ENCODE data around the gene BACE2. TPM values are rescaled to one million over a fixed set of nuclear protein-coding genes. Genes with fewer than 3 reads are reported as not detected.

Gene BACE2
- total and polyA plus RNA-seq, 2 donors (not counting 3 experiments of a cell fraction or from before 2014, with no cell fraction given): 113 to 184 TPM

GRCh38 chr21:41233916-41234315, 66.0 kb downstream of the BACE2 start:
- Histone ChIP-seq H3K27me3 (ENCODE audit: control insufficient read depth in 2 of 2, insufficient read depth in 2 of 2, low read length in 2 of 2) (no peaks in the 10 kb centered on the region), H3K9me3 (replicated peaks; ENCODE audit: control insufficient read depth, insufficient read depth, low read length) (no peaks in the 10 kb centered on the region), H3K79me2 (ENCODE audit: control insufficient read depth, insufficient read depth, low read length) (no peaks in the 10 kb centered on the region), H3K4me1 (ENCODE audit: control insufficient read depth, extremely low read depth, insufficient read depth, low read length) (peaks cover 2% of the 10 kb centered on the region), H3K9me1 (replicated peaks; ENCODE audit: control insufficient read depth, extremely low read depth, insufficient read depth, low read length) (no peaks in the 10 kb centered on the region), H2AFZ (ENCODE audit: low read depth, low read length) (no peak overlapping the region), H3K27ac (ENCODE audit: insufficient read depth, low read depth, low read length) (no peak overlapping the region), H3K36me3 (ENCODE audit: control insufficient read depth in 2 of 2, extremely low read depth in 1 of 2, insufficient read depth in 2 of 2, low read length in 2 of 2) (peaks cover 3 to 6% of the 10 kb centered on the region in 2 experiments), H3K9ac (replicated peaks; ENCODE audit: extremely low read depth, insufficient read depth, low read length) (no peak overlapping the region), H3K4me2 (ENCODE audit: insufficient read depth, low read length) (no peak overlapping the region), H3K4me3 (replicated peaks in 1 of 3; ENCODE audit: insufficient read depth in 1 of 3, low read depth in 1 of 3, low read length in 3 of 3) (no peak overlapping the region), H4K20me1 (replicated peaks; ENCODE audit: control insufficient read depth, extremely low read depth, insufficient read depth, low read length) (no peaks in the 10 kb centered on the region)
- intact Hi-C loops (cut with micrococcal nuclease) (no loop called here), dilution Hi-C loops (cut with MboI; ENCODE audit: extremely low pct_ligation_motif_present, low sequenced_read_pairs) (no loop called here)
- ChIA-PET POLR2A (no interaction called here), CTCF (no interaction called here)
- BruUV-seq (replicated peaks): no TSS peak
- no peak for FAIRE-seq
- TF ChIP-seq POLR2A (IDR thresholded peaks at IDR 0.05; ENCODE audit: low read depth, low read length) (no peak), CTCF (IDR thresholded peaks at IDR 0.05; ENCODE audit: extremely low read depth in 1 of 2, insufficient read depth in 1 of 2, low read depth in 1 of 2, low read length in 2 of 2) (no peak)
- no peak for DNase-seq (ENCODE audit: low read depth, low spot score)

GRCh38 chr21:41234569-41234968, 66.6 kb downstream of the BACE2 start:
- CTCF ChIA-PET: interaction anchor here (0.8 kb wide), 1 partner anchor 63 kb away, joined by 3 read pairs; no protein-coding TSS in a partner anchor

More at GRCh38 chr21:41234569-41234968, 66.6 kb downstream of the BACE2 start:
- H3K79me2 ChIP-seq (ENCODE audit: control insufficient read depth, insufficient read depth, low read length): no peaks in the 10 kb centered on the region
- no peaks in the 10 kb centered on the region for H4K20me1 ChIP-seq (replicated peaks; ENCODE audit: control insufficient read depth, extremely low read depth, insufficient read depth, low read length)
- no peak overlapping the region for H3K9ac ChIP-seq (replicated peaks; ENCODE audit: extremely low read depth, insufficient read depth, low read length)
- H3K27ac ChIP-seq (ENCODE audit: insufficient read depth, low read depth, low read length): no peak overlapping the region
- intact Hi-C loops (cut with micrococcal nuclease): no loop called here
- POLR2A ChIA-PET: interaction anchor here (0.5 kb wide), 1 partner anchor 66 kb away, joined by 4 read pairs; no protein-coding TSS in a partner anchor
- no peaks in the 10 kb centered on the region for H3K9me3 ChIP-seq (replicated peaks; ENCODE audit: control insufficient read depth, insufficient read depth, low read length)
- no peaks in the 10 kb centered on the region for H3K27me3 ChIP-seq (ENCODE audit: control insufficient read depth in 2 of 2, insufficient read depth in 2 of 2, low read length in 2 of 2)
- DNase-seq (ENCODE audit: low read depth, low spot score) (no peak), FAIRE-seq (no peak)
- no TSS peak for BruUV-seq (replicated peaks)
- peaks cover 2% of the 10 kb centered on the region for H3K4me1 ChIP-seq (ENCODE audit: control insufficient read depth, extremely low read depth, insufficient read depth, low read length)
- no peak overlapping the region for H3K4me2 ChIP-seq (ENCODE audit: insufficient read depth, low read length)
- H3K36me3 ChIP-seq (ENCODE audit: control insufficient read depth in 2 of 2, extremely low read depth in 1 of 2, insufficient read depth in 2 of 2, low read length in 2 of 2): peaks cover 3 to 5% of the 10 kb centered on the region in 2 experiments
- no peak overlapping the region for H2AFZ ChIP-seq (ENCODE audit: low read depth, low read length)
- no peak overlapping the region for H3K4me3 ChIP-seq (replicated peaks in 1 of 3; ENCODE audit: insufficient read depth in 1 of 3, low read depth in 1 of 3, low read length in 3 of 3)
- no peaks in the 10 kb centered on the region for H3K9me1 ChIP-seq (replicated peaks; ENCODE audit: control insufficient read depth, extremely low read depth, insufficient read depth, low read length)
- dilution Hi-C loops (cut with MboI; ENCODE audit: extremely low pct_ligation_motif_present, low sequenced_read_pairs): no loop called here
- TF ChIP-seq JUN (IDR thresholded peaks at IDR 0.05; ENCODE audit: borderline replicate concordance, insufficient read depth, insufficient read length, low read depth) (no peak), MAX (IDR thresholded peaks at IDR 0.05; ENCODE audit: insufficient read depth, insufficient read length) (no peak), EZH2 (IDR thresholded peaks at IDR 0.05; ENCODE audit: borderline replicate concordance, low read depth, low read length, severe bottlenecking) (no peak), POLR2AphosphoS5 (IDR thresholded peaks at IDR 0.05; ENCODE audit: insufficient read depth, low read depth, low read length) (no peak), MYC (IDR thresholded peaks at IDR 0.05; ENCODE audit: low read depth, low read length) (no peak), GATA2 (IDR thresholded peaks at IDR 0.05; ENCODE audit: insufficient read depth, insufficient read length, low read depth, low read length) (no peak), CTCF (IDR thresholded peaks at IDR 0.05; ENCODE audit: extremely low read depth in 1 of 2, insufficient read depth in 1 of 2, low read depth in 1 of 2, low read length in 2 of 2) (no peak), POLR2A (IDR thresholded peaks at IDR 0.05; ENCODE audit: low read depth, low read length) (no peak), FOS (IDR thresholded peaks at IDR 0.05; ENCODE audit: borderline replicate concordance, insufficient read depth, low read length) (no peak)
